Urinary bladder (tissue), 4 donors: ENCODE results near the gene GGCT. TPM values are rescaled to one million over a fixed set of nuclear protein-coding genes. Genes with fewer than 3 reads are reported as not detected.

Source experiments
- DNase-seq: peaks from one replicate; pipeline ENCODE4 v3.0.0-alpha.2; 2015; ENCODE audit errors: extremely low spot score
- H3K27ac ChIP-seq: one replicate; pipeline ENCODE4 v1.5.1; 2013; ENCODE audit warnings: low read depth, mild to moderate bottlenecking, moderate library complexity
- H3K36me3 ChIP-seq: one replicate; pipeline ENCODE4 v1.6.1; 2013; ENCODE audit warnings: mild to moderate bottlenecking, moderate library complexity; ENCODE audit not compliant: insufficient read depth
- H3K4me1 ChIP-seq: one replicate; pipeline ENCODE4 v1.6.1; 2013; ENCODE audit warnings: mild to moderate bottlenecking, moderate library complexity; ENCODE audit not compliant: insufficient read depth
- H3K4me3 ChIP-seq: one replicate; pipeline ENCODE4 v1.5.1; 2013; ENCODE audit warnings: low read depth, low read length
- WGBS: extraction: QIAGEN DNeasy Blood & Tissue Kit; methylation state at CpG from one replicate; pipeline ENCODE4 v1.1.7; 2013; 5-methylcytosine and 5-hydroxymethylcytosine counted together
- polyA plus RNA-seq: library from polyadenylated mRNA; stranded (reverse); fragments of 200-250 nt; gene quantifications from one replicate; pipeline ENCODE4 v1.2.3, GENCODE V29; 2013
- total RNA-seq: library from RNA; depleted of rRNA; stranded (reverse); fragments of >200 nt; gene quantifications from one replicate; pipeline ENCODE4 v1.2.3, GENCODE V29; 2014
- donor health status: healthy with polysubstance abuse.
- donor health status: healthy.

GGCT gene
- total and polyA plus RNA-seq, 2 donors: 33.6 to 36.1 TPM

DNA sequence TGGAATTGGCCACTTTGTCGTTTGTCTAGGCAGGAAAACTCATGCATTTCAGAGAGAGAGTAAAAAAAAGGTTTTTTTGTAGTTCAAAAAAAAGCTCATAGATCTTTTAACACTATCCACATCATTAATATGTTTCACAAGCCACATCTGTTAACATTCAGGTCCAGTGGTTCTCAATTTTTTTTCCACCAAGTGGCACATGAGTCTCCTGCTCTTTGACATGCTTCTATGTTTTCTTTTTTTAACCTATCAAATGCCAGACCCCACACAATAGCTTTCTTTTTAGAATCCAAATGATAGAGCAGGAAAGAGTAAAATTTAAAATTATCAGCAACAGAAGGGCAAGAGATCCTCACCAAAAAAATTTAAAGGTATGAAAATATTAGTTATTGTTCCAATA, 46.3 kb downstream of the GGCT start:
- Histone ChIP-seq H3K4me3 (no peak overlapping the region), H3K36me3 (no peaks in the 10 kb centered on the region), H3K4me1 (no peaks in the 10 kb centered on the region), H3K27ac (no peak overlapping the region)
- WGBS: 67% methylated on average over 1 of the region's 1 CpG
- no peak for DNase-seq

DNA sequence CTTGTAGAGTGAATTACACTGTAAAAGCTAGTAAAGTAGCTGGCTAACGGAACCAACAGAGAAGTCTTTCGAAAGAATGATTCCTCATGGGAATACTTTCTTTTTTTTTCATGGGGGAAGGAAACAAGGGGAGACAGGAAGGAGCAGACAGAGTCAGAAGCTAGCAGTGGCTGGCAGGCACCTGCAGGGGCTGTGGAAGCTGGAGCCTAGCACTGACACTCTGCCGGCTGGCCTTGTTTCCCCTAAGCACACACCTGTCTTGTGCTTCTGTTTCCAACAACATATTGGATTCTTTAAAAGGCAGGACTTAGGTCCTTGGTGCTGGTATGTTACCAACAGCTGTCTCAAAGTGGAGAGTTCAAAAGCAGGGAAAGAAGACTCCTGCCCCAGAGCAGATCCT, 50.7 kb downstream of the GGCT start:
- Histone ChIP-seq H3K27ac (no peak overlapping the region), H3K4me3 (no peak overlapping the region), H3K4me1 (no peaks in the 10 kb centered on the region), H3K36me3 (peaks cover 2% of the 10 kb centered on the region)
- WGBS: 65% methylated on average over 3 of the region's 3 CpGs
- DNase-seq: no peak

DNA sequence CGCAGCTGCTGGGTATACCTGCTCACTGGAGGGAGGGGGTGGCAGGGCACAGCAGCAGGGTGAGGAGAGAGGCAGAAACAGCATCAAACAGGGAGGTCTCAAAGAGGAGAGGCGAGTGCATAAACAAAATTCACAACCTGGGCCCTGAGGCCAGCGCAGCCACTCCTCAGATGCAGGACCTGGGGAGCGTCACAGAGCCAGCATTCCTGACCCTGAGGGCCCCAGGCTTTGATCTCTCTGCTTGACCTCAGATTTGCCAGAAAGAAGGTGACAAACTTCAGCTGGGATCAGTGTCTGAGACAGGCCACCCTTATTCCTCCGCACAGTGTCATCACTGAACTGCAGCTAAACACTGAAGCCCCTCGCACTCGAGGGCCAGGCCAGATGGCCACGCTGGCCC, 51.6 kb downstream of the GGCT start:
- no peaks in the 10 kb centered on the region for H3K4me1 ChIP-seq
- no peak overlapping the region for H3K27ac ChIP-seq
- no peak overlapping the region for H3K4me3 ChIP-seq
- DNase-seq: no peak
- 94% methylated on average over 8 of the region's 8 CpGs for WGBS
- peaks cover 2% of the 10 kb centered on the region for H3K36me3 ChIP-seq

DNA sequence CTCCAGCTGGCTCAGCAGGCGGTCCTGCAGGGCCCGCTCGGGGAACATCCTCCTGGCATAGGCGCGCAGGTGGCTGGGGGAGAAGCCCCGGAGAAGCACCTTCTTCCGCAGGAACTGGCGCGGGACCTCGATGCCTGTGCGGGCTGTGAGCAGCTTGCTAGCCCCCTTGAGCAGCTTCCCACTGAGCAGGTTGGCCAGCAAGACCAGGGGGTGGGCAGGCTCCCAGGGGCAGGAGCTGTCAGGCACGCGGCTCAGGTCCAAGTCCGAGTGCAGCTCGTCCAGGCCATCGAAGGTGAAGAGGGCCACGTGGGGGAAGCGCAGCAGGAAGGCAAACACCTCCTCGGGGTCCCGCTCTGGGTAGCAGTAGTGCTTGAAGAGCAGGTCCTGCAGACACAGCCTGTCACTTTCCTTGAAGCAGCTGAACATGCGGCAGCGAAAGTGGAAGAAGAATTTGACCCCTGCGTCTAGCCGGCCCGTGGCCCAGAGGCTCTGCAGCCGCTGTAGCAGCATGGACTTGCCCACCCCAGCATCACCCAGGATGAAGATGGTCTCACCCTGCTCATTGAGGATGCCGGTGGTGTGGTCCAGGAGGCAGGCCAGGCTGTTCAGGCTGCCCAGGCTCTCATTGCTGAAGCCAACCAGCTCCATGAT, 52.2 kb downstream of the GGCT start:
- H3K27ac ChIP-seq: no peak overlapping the region
- H3K4me3 ChIP-seq: no peak overlapping the region
- WGBS: 89% methylated on average over 27 of the region's 27 CpGs
- no peak for DNase-seq
- peaks cover 2% of the 10 kb centered on the region for H3K36me3 ChIP-seq
- no peaks in the 10 kb centered on the region for H3K4me1 ChIP-seq

DNA sequence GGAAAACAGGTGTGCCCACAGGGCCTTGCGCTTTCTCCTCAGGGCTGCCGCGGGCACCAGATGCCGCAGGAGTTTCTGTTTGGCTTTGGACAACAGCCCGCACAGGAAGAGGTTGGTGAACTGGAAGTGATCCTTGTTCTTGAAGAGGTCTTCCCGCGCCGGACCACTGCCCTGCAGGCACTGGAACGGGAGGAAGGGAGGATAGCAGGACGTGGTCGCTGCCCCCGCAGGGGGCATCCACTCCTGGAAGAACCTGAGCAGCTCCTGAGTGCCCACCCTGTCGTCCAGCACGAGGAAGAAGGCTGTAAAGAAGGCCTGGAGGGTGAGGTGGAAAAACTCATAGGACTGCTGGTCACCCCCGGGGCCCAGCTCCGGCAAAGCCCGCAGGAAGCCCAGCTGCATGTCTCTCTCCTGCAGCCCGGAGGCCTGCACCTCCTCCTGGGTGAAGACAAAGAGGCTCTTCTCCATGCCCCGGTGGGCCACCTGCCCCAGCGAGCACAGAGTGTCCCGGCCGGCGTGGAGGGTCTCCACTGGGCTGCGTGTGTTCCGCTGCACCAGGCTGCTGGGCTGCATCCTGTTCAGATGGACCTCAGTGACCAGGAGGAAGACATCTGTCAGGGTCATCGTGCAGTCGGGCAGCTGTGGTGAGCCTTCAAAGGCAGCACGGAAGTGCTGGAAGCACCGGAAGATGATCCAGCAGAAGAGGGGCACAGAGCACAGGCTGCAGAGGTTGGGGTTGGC, 52.9 kb downstream of the GGCT start:
- Histone ChIP-seq H3K36me3 (peaks cover 2% of the 10 kb centered on the region), H3K4me1 (no peaks in the 10 kb centered on the region), H3K27ac (no peak overlapping the region), H3K4me3 (no peak overlapping the region)
- DNase-seq: no peak
- 91% methylated on average over 29 of the region's 29 CpGs for WGBS

DNA sequence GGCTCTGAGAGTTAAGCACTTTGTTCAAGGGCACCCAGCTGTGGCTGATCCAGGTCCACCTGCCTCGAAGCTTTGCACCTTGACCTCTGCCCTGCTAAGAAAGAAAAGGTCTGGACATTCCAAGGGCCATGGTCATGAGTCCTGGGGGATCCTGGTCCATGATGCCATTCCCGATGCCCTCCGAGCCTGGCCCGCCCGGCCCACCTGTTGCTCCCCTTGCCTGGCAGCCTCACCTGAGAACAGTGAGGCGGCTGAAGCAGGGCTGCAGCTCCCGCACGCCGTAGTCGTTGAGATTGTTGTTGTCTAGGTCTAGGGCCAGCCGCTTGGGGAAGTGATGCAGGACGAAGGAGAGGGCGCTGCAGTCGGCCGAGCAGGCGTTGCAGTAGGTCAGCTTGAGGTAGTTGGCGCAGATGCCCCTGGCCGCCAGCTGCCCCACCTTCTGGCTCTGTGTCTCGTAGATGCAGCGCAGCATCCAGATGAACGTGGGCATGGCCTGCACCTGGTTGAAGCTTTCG, 53.6 kb downstream of the GGCT start:
- no peak overlapping the region for H3K4me3 ChIP-seq
- no peaks in the 10 kb centered on the region for H3K4me1 ChIP-seq
- peaks cover 2% of the 10 kb centered on the region for H3K36me3 ChIP-seq
- WGBS: 94% methylated on average over 22 of the region's 22 CpGs
- no peak overlapping the region for H3K27ac ChIP-seq
- DNase-seq: no peak

DNA sequence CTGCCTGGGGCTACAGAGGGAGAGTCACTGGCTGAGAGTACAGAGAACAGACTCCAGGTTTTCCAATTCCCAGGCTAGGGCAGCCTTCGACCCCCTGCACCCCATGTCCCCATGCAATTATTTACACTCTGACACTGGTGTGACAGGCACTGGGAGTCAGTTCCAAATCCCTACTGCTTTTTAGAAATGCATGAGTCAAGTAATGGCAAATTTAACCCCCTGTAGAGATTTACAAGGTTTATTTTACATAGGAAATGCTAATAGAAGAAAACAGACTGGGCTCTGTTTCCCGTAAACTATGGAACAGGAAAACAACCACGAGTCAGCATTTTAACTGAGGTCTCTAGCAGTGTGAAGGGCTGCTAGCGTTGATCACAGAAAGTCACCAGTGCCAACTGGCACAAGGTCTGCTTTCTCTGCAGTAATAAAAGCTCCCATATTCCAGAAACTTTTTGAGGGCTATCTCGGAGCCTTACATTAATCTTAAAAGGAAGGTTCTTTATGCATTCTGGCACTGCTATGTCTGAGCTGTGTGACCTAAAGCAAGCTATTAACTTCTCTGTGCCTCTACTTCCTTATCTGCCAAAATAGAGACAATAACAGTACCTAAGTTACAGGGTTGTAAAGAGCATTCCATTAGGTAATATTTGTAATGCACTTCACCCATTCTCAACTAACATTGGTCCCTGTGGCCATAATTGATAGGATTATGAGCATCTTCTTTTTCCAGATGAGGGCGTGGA, 54.2 kb downstream of the GGCT start:
- no peak for DNase-seq
- WGBS: 58% methylated on average over 6 of the region's 6 CpGs
- Histone ChIP-seq H3K27ac (no peak overlapping the region), H3K4me1 (no peaks in the 10 kb centered on the region), H3K36me3 (peaks cover 2% of the 10 kb centered on the region), H3K4me3 (no peak overlapping the region)

DNA sequence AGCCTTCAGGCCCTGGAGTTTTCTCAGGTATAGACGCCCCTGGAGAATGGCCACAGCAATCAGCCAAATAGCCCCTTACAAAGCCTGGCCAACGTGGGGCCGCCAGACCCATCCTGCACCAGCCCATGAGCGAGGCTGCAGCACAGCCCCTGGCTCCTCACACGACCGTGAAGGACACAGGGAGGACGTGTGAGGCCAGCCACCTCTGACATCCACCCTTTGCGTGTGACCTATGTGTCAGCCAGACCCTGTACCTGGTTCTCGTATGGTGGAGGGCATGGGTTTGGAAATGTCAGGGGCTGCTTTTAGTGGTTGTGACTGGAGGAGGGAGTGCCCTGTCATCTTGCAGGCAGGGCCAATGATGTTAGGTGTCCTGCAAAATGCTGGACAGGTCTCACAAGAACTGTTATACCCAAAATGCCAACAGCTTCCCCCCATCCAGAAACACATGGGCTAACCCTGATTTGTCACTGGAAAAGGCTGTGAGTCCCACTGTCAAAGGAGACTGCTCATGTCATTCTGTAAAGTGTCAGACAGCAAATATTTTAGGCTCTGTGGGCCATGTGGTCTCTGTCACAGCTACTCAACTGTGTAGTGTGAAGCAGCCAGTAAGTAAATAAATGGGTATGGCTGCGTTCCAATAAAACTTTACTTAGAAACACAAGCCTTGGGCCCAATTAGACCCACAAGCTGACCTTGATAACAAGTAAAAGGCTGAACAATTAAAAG, 56.0 kb downstream of the GGCT start:
- H3K4me1 ChIP-seq: no peaks in the 10 kb centered on the region
- no peak overlapping the region for H3K4me3 ChIP-seq
- 79% methylated on average over 10 of the region's 10 CpGs for WGBS
- DNase-seq: no peak
- no peak overlapping the region for H3K27ac ChIP-seq
- H3K36me3 ChIP-seq: peaks cover 2% of the 10 kb centered on the region

DNA sequence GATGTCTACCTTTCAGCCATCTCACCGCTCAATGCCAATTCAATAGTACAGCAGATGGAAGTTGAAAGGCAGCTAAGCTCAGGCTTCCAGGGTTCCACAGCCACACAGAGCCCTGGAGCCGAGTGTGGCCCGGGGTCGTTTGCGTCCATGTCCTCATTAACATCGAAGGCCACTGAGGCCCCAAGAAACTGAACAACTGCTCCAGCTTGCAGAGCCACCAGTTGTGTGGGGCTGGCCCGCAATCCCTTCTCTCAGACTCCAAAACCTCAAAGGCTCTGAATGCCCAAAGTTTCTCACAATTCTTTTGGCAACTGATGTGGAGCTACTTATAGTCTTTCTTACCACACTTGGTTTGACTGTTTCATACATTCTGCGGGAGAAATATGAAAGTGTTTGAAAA, 57.2 kb downstream of the GGCT start:
- Histone ChIP-seq H3K36me3 (peaks cover 2% of the 10 kb centered on the region), H3K4me1 (no peaks in the 10 kb centered on the region), H3K4me3 (no peak overlapping the region), H3K27ac (no peak overlapping the region)
- DNase-seq: no peak
- 96% methylated on average over 8 of the region's 8 CpGs for WGBS

Other genes with a start within 250 kb of the GGCT start
- 40.0 TPM for gene ZNRF2, start 220.2 kb downstream of the GGCT start, total RNA-seq
- gene ZNRF2, start 220.2 kb downstream of the GGCT start, polyA plus RNA-seq: 5.6 TPM
- 14.9 TPM for gene NOD1, start 26.0 kb downstream of the GGCT start, total RNA-seq
- 9.8 TPM for gene NOD1, start 26.0 kb downstream of the GGCT start, polyA plus RNA-seq
- 76.7 TPM for gene GARS1, start 90.0 kb upstream of the GGCT start, total RNA-seq
- gene GARS1, start 90.0 kb upstream of the GGCT start, polyA plus RNA-seq: 51.5 TPM
- 0.16 TPM for gene CRHR2, start 177.6 kb upstream of the GGCT start, total RNA-seq
- 0.03 TPM for gene CRHR2, start 177.6 kb upstream of the GGCT start, polyA plus RNA-seq
- 24.8 TPM for gene INMT, start 247.3 kb upstream of the GGCT start, total RNA-seq
- gene INMT, start 247.3 kb upstream of the GGCT start, polyA plus RNA-seq: 12.8 TPM